Measurements from ENCODE around the gene MYH3. TPM values are rescaled to one million over a fixed set of nuclear protein-coding genes. Genes with fewer than 3 reads are reported as not detected.

Gene MYH3
- total RNA-seq, 1 experiment from 2014 or later = 4.1 TPM

GRCh38 chr17:10657879-10658278 lies 770 bp upstream of the MYH3 start:
- Histone ChIP-seq H3K27ac (ENCODE audit: low read length) (no peak overlapping the region), H2AFZ (ENCODE audit: low read length) (no peak overlapping the region), H3F3A (ENCODE audit: low read length, unreplicated experiment) (no peaks in the 10 kb centered on the region), H3K79me2 (ENCODE audit: low read length) (no peaks in the 10 kb centered on the region), H3K4me1 (ENCODE audit: insufficient read depth, low read length) (no peaks in the 10 kb centered on the region), H3K4me2 (ENCODE audit: low read length) (no peak overlapping the region), H3K9me3 (ENCODE audit: low read length) (no peaks in the 10 kb centered on the region), H3K9me2 (replicated peaks; ENCODE audit: low read length) (no peaks in the 10 kb centered on the region), H3K9ac (ENCODE audit: low read length) (no peak overlapping the region), H3K4me3 (ENCODE audit: low read length) (no peak overlapping the region), H3K27me3 (ENCODE audit: low read length) (no peaks in the 10 kb centered on the region), H3K36me3 (ENCODE audit: low read depth, low read length) (no peaks in the 10 kb centered on the region), H4K20me1 (ENCODE audit: low read length) (no peaks in the 10 kb centered on the region)
- intact Hi-C loops (cut with micrococcal nuclease) = no loop called here
- DNase-seq (no peak), ATAC-seq (no peak)
- TF ChIP-seq EZH2phosphoT487 (IDR thresholded peaks at IDR 0.05; ENCODE audit: borderline replicate concordance, low read length) = no peak
- TF ChIP-seq, protein P1, sequence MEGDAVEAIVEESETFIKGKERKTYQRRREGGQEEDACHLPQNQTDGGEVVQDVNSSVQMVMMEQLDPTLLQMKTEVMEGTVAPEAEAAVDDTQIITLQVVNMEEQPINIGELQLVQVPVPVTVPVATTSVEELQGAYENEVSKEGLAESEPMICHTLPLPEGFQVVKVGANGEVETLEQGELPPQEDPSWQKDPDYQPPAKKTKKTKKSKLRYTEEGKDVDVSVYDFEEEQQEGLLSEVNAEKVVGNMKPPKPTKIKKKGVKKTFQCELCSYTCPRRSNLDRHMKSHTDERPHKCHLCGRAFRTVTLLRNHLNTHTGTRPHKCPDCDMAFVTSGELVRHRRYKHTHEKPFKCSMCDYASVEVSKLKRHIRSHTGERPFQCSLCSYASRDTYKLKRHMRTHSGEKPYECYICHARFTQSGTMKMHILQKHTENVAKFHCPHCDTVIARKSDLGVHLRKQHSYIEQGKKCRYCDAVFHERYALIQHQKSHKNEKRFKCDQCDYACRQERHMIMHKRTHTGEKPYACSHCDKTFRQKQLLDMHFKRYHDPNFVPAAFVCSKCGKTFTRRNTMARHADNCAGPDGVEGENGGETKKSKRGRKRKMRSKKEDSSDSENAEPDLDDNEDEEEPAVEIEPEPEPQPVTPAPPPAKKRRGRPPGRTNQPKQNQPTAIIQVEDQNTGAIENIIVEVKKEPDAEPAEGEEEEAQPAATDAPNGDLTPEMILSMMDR (conservative IDR thresholded peaks at IDR 0.05; ENCODE audit: low read depth, low read length) = no peak
- TF ChIP-seq EZH2 (IDR thresholded peaks at IDR 0.05; ENCODE audit: low read length, unreplicated experiment) = no peak
- CTCF ChIA-PET = no interaction called here
- BruUV-seq (replicated peaks) = no TSS peak
- POLR2A ChIA-PET (ENCODE audit: unreplicated experiment) = no interaction called here

DNA sequence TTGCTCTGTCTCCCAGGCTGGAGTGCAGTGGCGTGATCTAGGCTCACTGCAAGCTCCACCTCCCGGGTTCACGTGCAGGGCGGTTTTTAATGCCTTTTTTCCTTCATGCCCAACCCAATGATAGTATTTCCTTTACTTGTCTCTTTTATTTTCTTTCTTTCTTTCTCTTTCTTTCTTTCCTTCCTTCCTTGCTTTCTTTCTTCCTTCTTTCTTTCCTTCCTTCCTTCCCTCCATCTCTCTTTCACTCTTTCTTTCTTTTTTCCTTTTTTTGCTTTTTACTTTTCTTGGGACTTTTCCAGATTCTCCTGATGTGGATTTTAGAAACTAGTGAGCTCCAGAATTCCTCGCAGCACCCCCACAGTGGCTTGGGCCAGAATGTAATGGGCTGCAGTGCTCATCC lies 3.1 kb downstream of the MYH3 start:
- no peak overlapping the region for H3K27ac ChIP-seq (ENCODE audit: low read length)
- no peak overlapping the region for H2AFZ ChIP-seq (ENCODE audit: low read length)
- no peaks in the 10 kb centered on the region for H4K20me1 ChIP-seq (ENCODE audit: low read length)
- no peaks in the 10 kb centered on the region for H3K4me1 ChIP-seq (ENCODE audit: insufficient read depth, low read length)
- no peaks in the 10 kb centered on the region for H3K36me3 ChIP-seq (ENCODE audit: low read depth, low read length)
- ATAC-seq (no peak), DNase-seq (no peak)
- ChIA-PET POLR2A (ENCODE audit: unreplicated experiment) (no interaction called here), CTCF (no interaction called here)
- no peak overlapping the region for H3K4me3 ChIP-seq (ENCODE audit: low read length)
- H3K9me3 ChIP-seq (ENCODE audit: low read length) = no peaks in the 10 kb centered on the region
- no peaks in the 10 kb centered on the region for H3K9me2 ChIP-seq (replicated peaks; ENCODE audit: low read length)
- intact Hi-C loops (cut with micrococcal nuclease) = no loop called here
- no peaks in the 10 kb centered on the region for H3K79me2 ChIP-seq (ENCODE audit: low read length)
- TF ChIP-seq EZH2phosphoT487 (IDR thresholded peaks at IDR 0.05; ENCODE audit: borderline replicate concordance, low read length) (no peak), EZH2 (IDR thresholded peaks at IDR 0.05; ENCODE audit: low read length, unreplicated experiment) (no peak)
- TF ChIP-seq, protein P1 (conservative IDR thresholded peaks at IDR 0.05; ENCODE audit: low read depth, low read length) = no peak
- no peak overlapping the region for H3K9ac ChIP-seq (ENCODE audit: low read length)
- BruUV-seq (replicated peaks) = no TSS peak
- H3K4me2 ChIP-seq (ENCODE audit: low read length) = no peak overlapping the region
- no peaks in the 10 kb centered on the region for H3F3A ChIP-seq (ENCODE audit: low read length, unreplicated experiment)
- H3K27me3 ChIP-seq (ENCODE audit: low read length) = no peaks in the 10 kb centered on the region

DNA sequence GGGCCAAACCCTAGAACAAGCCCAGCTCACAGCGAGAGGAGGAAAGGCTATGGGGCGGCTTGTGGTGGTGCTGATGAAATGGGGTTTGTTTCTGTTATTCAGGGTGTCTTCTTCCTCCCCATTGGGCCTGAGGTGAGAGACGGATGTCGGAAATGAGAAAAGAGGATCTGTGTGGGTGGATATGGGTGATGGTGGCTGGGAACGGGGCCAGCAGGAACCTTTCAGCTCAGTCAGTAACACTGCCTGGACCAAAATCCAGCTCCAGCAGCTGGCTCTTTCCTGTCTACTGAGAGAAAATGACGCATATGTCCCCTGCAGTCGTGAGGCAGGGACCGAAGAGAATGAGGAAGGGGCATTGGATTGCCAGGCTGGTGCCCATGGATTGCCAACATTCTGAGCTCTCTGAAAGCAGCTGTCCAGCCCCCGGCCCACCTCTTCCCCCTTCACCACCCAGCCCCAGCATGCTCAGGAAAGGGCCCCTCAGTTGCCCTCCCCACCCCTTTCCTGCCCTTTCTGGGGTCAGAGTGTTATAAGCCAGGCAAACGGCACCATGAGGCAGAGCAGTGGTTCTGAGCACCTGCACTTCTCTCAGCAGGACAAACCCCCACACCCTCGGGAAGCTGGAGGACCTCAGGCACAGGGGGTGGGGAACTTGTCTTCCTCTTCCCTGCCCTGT lies 4.0 kb downstream of the MYH3 start:
- no peaks in the 10 kb centered on the region for H3F3A ChIP-seq (ENCODE audit: low read length, unreplicated experiment)
- no peaks in the 10 kb centered on the region for H4K20me1 ChIP-seq (ENCODE audit: low read length)
- no peaks in the 10 kb centered on the region for H3K9me3 ChIP-seq (ENCODE audit: low read length)
- H3K9ac ChIP-seq (ENCODE audit: low read length) = no peak overlapping the region
- CTCF ChIA-PET = no interaction called here
- POLR2A ChIA-PET (ENCODE audit: unreplicated experiment) = no interaction called here
- intact Hi-C loops (cut with micrococcal nuclease) = no loop called here
- H3K27me3 ChIP-seq (ENCODE audit: low read length) = no peaks in the 10 kb centered on the region
- TF ChIP-seq EZH2 (IDR thresholded peaks at IDR 0.05; ENCODE audit: low read length, unreplicated experiment) = no peak
- TF ChIP-seq, protein P1 (conservative IDR thresholded peaks at IDR 0.05; ENCODE audit: low read depth, low read length) = no peak
- no peak for TF ChIP-seq EZH2phosphoT487 (IDR thresholded peaks at IDR 0.05; ENCODE audit: borderline replicate concordance, low read length)
- DNase-seq (no peak), ATAC-seq (no peak)
- no peak overlapping the region for H2AFZ ChIP-seq (ENCODE audit: low read length)
- no peaks in the 10 kb centered on the region for H3K9me2 ChIP-seq (replicated peaks; ENCODE audit: low read length)
- no TSS peak for BruUV-seq (replicated peaks)
- H3K4me2 ChIP-seq (ENCODE audit: low read length) = no peak overlapping the region
- H3K36me3 ChIP-seq (ENCODE audit: low read depth, low read length) = no peaks in the 10 kb centered on the region
- H3K79me2 ChIP-seq (ENCODE audit: low read length) = no peaks in the 10 kb centered on the region
- no peaks in the 10 kb centered on the region for H3K4me1 ChIP-seq (ENCODE audit: insufficient read depth, low read length)
- H3K4me3 ChIP-seq (ENCODE audit: low read length) = no peak overlapping the region
- H3K27ac ChIP-seq (ENCODE audit: low read length) = no peak overlapping the region
